Stomach smooth muscle (tissue), 2 donors: ENCODE results near the gene MAP1LC3B.

ENCODE experiments used
- H3K27ac ChIP-seq: one replicate; pipeline ENCODE4 v1.7.0; 2013; ENCODE audit warnings: mild to moderate bottlenecking, low read length, inconsistent platforms
- H3K27me3 ChIP-seq, 2 donors: one replicate each; pipeline ENCODE4 v1.7.0; 2013; ENCODE audit warnings: low read length in 2 of 2; ENCODE audit not compliant: insufficient read depth in 2 of 2, control insufficient read depth in 1 of 2
- H3K36me3 ChIP-seq, 2 donors: one replicate each; pipeline ENCODE4 v1.7.0; 2013; ENCODE audit warnings: low read length in 2 of 2; ENCODE audit not compliant: control insufficient read depth in 2 of 2, insufficient read depth in 2 of 2
- H3K4me1 ChIP-seq: one replicate; pipeline ENCODE4 v1.7.0; 2013; ENCODE audit warnings: low read length; ENCODE audit not compliant: control insufficient read depth, insufficient read depth
- H3K4me3 ChIP-seq, 2 donors: one replicate each; pipeline ENCODE4 v1.7.0; 2013; ENCODE audit warnings: low read length in 2 of 2
- H3K9ac ChIP-seq, 2 donors: one replicate each; pipeline ENCODE4 v1.7.0; 2013; ENCODE audit warnings: low read length in 2 of 2, mild to moderate bottlenecking in 1 of 2
- H3K9me3 ChIP-seq, 2 donors: one replicate each; pipeline ENCODE4 v1.7.0; 2013; ENCODE audit warnings: low read length in 2 of 2; ENCODE audit not compliant: control insufficient read depth in 2 of 2
- donor health status: healthy.
- donor health status: Pancreatic carcinoma.

MAP1LC3B gene

GRCh38 chr16:87421003-87421912 is 29.1 kb downstream of the MAP1LC3B start:
- Histone ChIP-seq H3K27ac (no peak overlapping the region), H3K9ac (no peak overlapping the region), H3K4me1 (peaks cover under 1% of the 10 kb centered on the region), H3K4me3 (no peak overlapping the region), H3K27me3 (no peaks in the 10 kb centered on the region), H3K36me3 (peaks cover 33 to 38% of the 10 kb centered on the region in 2 donors), H3K9me3 (no peaks in the 10 kb centered on the region)

DNA sequence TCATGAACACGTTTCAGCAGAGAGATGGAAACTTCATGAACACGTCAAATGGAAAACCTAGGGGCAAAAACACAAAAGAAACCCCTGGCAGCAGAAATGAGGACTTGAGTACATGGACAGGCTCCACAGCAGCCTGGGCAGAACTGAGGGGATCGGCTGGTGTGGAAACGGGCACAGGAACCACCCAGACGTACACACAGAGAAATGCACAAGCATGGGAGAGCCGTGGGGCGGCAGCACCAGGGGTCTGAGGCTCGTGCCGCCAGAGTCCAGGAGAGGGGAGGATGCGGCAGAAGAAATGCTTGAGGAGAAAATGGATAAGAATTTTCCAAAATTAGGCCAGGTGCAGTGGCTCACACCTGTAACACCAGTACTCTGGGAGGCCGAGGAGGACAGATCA is 30.0 kb downstream of the MAP1LC3B start:
- Histone ChIP-seq H3K27ac (no peak overlapping the region), H3K9me3 (no peaks in the 10 kb centered on the region), H3K4me1 (peaks cover 7% of the 10 kb centered on the region), H3K27me3 (no peaks in the 10 kb centered on the region), H3K9ac (no peak overlapping the region), H3K36me3 (peaks cover 31 to 37% of the 10 kb centered on the region in 2 donors), H3K4me3 (no peak overlapping the region)

DNA sequence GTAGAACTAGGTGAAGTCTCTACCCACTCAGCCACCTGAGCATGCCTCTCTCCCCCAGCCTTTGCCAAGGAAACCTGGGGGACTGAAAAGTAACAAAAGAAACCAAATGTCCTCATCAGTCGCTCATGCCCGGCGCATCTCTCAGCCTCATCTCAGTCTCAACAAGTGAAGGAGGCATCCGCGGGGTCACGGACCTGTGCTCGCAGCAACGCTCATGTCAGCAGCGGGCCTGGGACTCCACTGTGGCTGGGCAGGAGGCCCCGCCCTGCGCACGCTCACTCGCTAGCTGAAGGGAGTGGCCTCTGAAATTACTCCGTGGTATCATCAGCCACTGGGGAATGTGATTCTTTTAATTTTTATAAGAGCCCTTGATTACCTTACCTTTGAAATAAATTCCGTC is 31.3 kb downstream of the MAP1LC3B start:
- Histone ChIP-seq H3K27me3 (no peaks in the 10 kb centered on the region), H3K4me3 (no peak overlapping the region), H3K9me3 (no peaks in the 10 kb centered on the region), H3K4me1 (peaks cover 8% of the 10 kb centered on the region), H3K9ac (no peak overlapping the region), H3K27ac (no peak overlapping the region), H3K36me3 (peaks cover 25 to 27% of the 10 kb centered on the region in 2 donors)

- H3K36me3 ChIP-seq = peaks cover 27 to 28% of the 10 kb centered on the region in 2 donors
- H3K4me1 ChIP-seq = peaks cover 8% of the 10 kb centered on the region
- H3K27me3 ChIP-seq = no peaks in the 10 kb centered on the region
- H3K27ac ChIP-seq = no peak overlapping the region
- H3K9ac ChIP-seq = no peak overlapping the region
- H3K9me3 ChIP-seq = no peaks in the 10 kb centered on the region
- H3K4me3 ChIP-seq = no peak overlapping the region
Measured at GRCh38 chr16:87424266-87424665, 32.1 kb downstream of the MAP1LC3B start.

GRCh38 chr16:87425941-87426340 is 33.8 kb downstream of the MAP1LC3B start:
- Histone ChIP-seq H3K36me3 (peaks cover 21 to 22% of the 10 kb centered on the region in 2 donors), H3K27me3 (no peaks in the 10 kb centered on the region), H3K4me3 (no peak overlapping the region), H3K9me3 (no peaks in the 10 kb centered on the region), H3K4me1 (peaks cover 8% of the 10 kb centered on the region), H3K27ac (no peak overlapping the region), H3K9ac (no peak overlapping the region)

DNA sequence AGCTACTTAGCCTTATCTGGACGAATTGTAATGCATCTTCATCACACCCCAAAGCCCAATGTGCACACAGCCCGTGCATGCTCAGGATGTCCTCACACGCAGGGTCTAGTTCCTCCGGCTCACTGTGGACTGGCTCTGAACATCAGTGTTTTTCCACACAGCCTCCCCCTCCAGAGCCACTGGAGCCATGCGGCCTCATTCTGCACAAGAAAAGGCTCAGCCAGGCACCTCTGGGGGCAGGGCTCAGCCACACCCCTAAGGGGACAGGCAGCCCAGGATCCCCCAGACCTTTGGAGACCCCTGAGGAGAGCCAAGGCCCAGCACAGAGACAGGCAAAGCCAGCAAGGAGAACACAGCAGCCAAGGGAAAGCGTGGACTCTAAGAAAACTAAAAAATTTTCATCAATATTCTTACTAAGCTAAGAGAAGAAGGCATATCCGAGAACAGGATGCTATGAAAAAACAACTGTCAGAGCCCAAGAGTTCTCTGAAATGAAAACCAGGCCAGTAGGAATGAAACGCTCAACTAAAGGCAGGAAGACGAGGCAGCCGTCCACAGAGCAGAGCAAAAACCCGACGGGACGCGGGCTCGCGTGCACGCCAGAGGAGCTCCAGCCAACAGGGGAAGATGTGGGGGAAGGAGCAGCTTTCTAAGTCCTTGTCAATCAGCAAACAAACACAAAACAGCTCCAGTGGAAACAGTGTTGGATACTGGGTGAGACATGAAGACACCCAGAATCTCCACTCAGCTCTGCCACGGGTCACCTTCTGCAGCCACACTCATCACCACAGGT is 34.5 kb downstream of the MAP1LC3B start:
- H3K4me1 ChIP-seq = peaks cover 9% of the 10 kb centered on the region
- no peak overlapping the region for H3K4me3 ChIP-seq
- H3K9me3 ChIP-seq = no peaks in the 10 kb centered on the region
- H3K36me3 ChIP-seq = peaks cover 23% of the 10 kb centered on the region in 2 donors
- H3K27ac ChIP-seq = no peak overlapping the region
- H3K9ac ChIP-seq = no peak overlapping the region
- H3K27me3 ChIP-seq = no peaks in the 10 kb centered on the region

DNA sequence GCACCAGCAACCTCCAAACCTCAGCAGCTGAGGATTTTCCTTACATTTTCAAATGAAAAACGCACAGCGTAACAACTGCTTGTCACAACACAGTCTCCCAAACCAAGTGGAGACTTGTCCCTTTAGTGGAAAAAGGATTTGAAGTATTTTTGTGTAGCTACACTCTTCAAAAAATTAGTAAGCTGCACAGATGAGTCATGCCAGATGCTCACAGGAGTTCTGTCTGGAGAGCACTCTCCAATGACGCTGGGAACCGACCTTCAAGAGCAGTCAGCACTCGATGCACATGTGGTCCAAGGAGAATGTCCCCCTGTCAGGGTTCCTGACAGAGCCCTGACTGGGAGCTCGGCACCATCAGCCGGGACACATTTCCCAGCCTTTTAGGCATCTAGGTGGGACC is 39.8 kb downstream of the MAP1LC3B start:
- peak overlapping the region; percentile 24 for H3K27ac ChIP-seq

GRCh38 chr16:87432330-87432915 is 40.3 kb downstream of the MAP1LC3B start:
- Histone ChIP-seq H3K27ac (peak overlapping the region; percentile 6), H3K9me3 (no peaks in the 10 kb centered on the region), H3K27me3 (no peaks in the 10 kb centered on the region), H3K36me3 (peaks cover 6 to 10% of the 10 kb centered on the region in 2 donors), H3K9ac (no peak overlapping the region), H3K4me1 (peaks cover 16% of the 10 kb centered on the region), H3K4me3 (no peak overlapping the region)

More for the DNA sequence above, 39.8 kb downstream of the MAP1LC3B start:
- Histone ChIP-seq H3K36me3 (peaks cover 6 to 10% of the 10 kb centered on the region in 2 donors), H3K9me3 (no peaks in the 10 kb centered on the region), H3K27me3 (no peaks in the 10 kb centered on the region), H3K9ac (no peak overlapping the region), H3K4me1 (peaks cover 19% of the 10 kb centered on the region), H3K4me3 (no peak overlapping the region)

DNA sequence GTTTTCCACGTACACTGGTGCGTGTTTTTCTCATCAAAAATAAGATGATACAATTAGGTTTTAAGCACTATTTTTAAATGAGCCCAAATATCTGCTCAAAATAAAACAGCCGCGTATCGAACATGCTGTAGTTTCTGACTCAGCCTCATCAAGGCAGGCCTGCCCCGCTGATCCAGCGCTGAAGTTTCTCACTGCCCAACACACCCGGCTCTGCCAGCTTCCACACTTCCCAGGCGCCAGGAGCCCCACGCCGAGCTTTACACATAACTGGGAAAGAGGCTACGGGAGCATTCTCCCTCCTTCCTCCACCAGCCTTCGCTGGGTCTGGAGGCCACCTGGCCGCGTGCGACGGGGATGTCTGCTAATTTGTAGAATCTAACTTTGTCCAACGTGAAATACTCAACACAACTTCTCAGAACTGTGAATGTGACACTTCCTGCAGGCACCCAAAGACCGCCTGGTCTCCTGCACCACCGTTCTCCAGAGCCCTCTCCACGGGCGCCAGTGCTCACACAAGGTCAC is 42.1 kb downstream of the MAP1LC3B start:
- Histone ChIP-seq H3K9me3 (no peaks in the 10 kb centered on the region), H3K27me3 (no peaks in the 10 kb centered on the region), H3K36me3 (peaks cover 3 to 8% of the 10 kb centered on the region in 2 donors), H3K4me1 (peaks cover 16% of the 10 kb centered on the region), H3K9ac (no peak overlapping the region), H3K27ac (no peak overlapping the region), H3K4me3 (no peak overlapping the region)
